Mucosa of rectum (tissue), 2 donors: ENCODE measurements around the gene KLC1.

ENCODE experiments used
- H3K27ac ChIP-seq, 2 donors: one replicate each; pipeline ENCODE4 v1.7.0; 2013; ENCODE audit warnings: inconsistent platforms in 2 of 2, low read depth in 2 of 2, low read length in 2 of 2
- H3K27me3 ChIP-seq, 2 donors: one replicate each; pipeline ENCODE4 v1.7.0; 2013; ENCODE audit warnings: low read length in 2 of 2; ENCODE audit not compliant: control insufficient read depth in 2 of 2, insufficient read depth in 2 of 2
- H3K36me3 ChIP-seq, 2 donors: one replicate each; pipeline ENCODE4 v1.7.0; 2013; ENCODE audit warnings: low read length in 2 of 2; ENCODE audit not compliant: control insufficient read depth in 2 of 2, insufficient read depth in 2 of 2
- H3K4me1 ChIP-seq, 2 donors: one replicate each; pipeline ENCODE4 v1.7.0; 2013; ENCODE audit warnings: low read length in 2 of 2, mild to moderate bottlenecking in 1 of 2; ENCODE audit not compliant: control insufficient read depth in 2 of 2, insufficient read depth in 2 of 2
- H3K4me3 ChIP-seq, 2 donors: one replicate each; pipeline ENCODE4 v1.7.0; 2013; ENCODE audit warnings: low read length in 2 of 2
- H3K9ac ChIP-seq, 2 donors: one replicate each; pipeline ENCODE4 v1.7.0; 2013; ENCODE audit warnings: low read length in 2 of 2, low read depth in 1 of 2, mild to moderate bottlenecking in 1 of 2
- H3K9me3 ChIP-seq, 2 donors: one replicate each; pipeline ENCODE4 v1.7.0; 2013; ENCODE audit warnings: low read length in 2 of 2; ENCODE audit not compliant: control insufficient read depth in 2 of 2
- donor health status: healthy.
- donor health status: Normal muscosa, but diverticular disease.

KLC1 gene

GRCh38 chr14:103732868-103733620 is 104.0 kb downstream of the KLC1 start:
- Histone ChIP-seq H3K9me3 (no peaks in the 10 kb centered on the region), H3K27me3 (no peaks in the 10 kb centered on the region), H3K27ac (no peak overlapping the region), H3K4me3 (no peak overlapping the region), H3K36me3 (peaks cover 56 to 71% of the 10 kb centered on the region in 2 donors), H3K4me1 (no peaks in the 10 kb centered on the region), H3K9ac (no peak overlapping the region)

GRCh38 chr14:103733651-103734050 is 104.6 kb downstream of the KLC1 start:
- no peak overlapping the region for H3K27ac ChIP-seq
- no peaks in the 10 kb centered on the region for H3K27me3 ChIP-seq
- H3K4me3 ChIP-seq = no peak overlapping the region
- no peaks in the 10 kb centered on the region for H3K4me1 ChIP-seq
- no peak overlapping the region for H3K9ac ChIP-seq
- no peaks in the 10 kb centered on the region for H3K9me3 ChIP-seq
- peaks cover 61 to 70% of the 10 kb centered on the region in 2 donors for H3K36me3 ChIP-seq

- H3K9me3 ChIP-seq = no peaks in the 10 kb centered on the region
- no peak overlapping the region for H3K27ac ChIP-seq
- no peaks in the 10 kb centered on the region for H3K4me1 ChIP-seq
- peaks cover 61 to 71% of the 10 kb centered on the region in 2 donors for H3K36me3 ChIP-seq
- H3K27me3 ChIP-seq = no peaks in the 10 kb centered on the region
- no peak overlapping the region for H3K9ac ChIP-seq
- no peak overlapping the region for H3K4me3 ChIP-seq
Observed at GRCh38 chr14:103734081-103734888, 105.3 kb downstream of the KLC1 start.

GRCh38 chr14:103735022-103735421 is 106.0 kb downstream of the KLC1 start:
- Histone ChIP-seq H3K4me1 (no peaks in the 10 kb centered on the region), H3K9me3 (no peaks in the 10 kb centered on the region), H3K27ac (no peak overlapping the region), H3K4me3 (no peak overlapping the region), H3K9ac (no peak overlapping the region), H3K36me3 (peaks cover 64 to 70% of the 10 kb centered on the region in 2 donors), H3K27me3 (no peaks in the 10 kb centered on the region)

GRCh38 chr14:103735439-103735814 is 106.4 kb downstream of the KLC1 start:
- Histone ChIP-seq H3K4me1 (no peaks in the 10 kb centered on the region), H3K27ac (no peak overlapping the region), H3K9me3 (no peaks in the 10 kb centered on the region), H3K27me3 (no peaks in the 10 kb centered on the region), H3K9ac (no peak overlapping the region), H3K36me3 (peaks cover 67 to 68% of the 10 kb centered on the region in 2 donors), H3K4me3 (no peak overlapping the region)

- Histone ChIP-seq H3K4me1 (no peaks in the 10 kb centered on the region), H3K9ac (no peak overlapping the region), H3K36me3 (peaks cover 66 to 70% of the 10 kb centered on the region in 2 donors), H3K9me3 (no peaks in the 10 kb centered on the region), H3K4me3 (no peak overlapping the region), H3K27me3 (no peaks in the 10 kb centered on the region), H3K27ac (no peak overlapping the region)
Observed at GRCh38 chr14:103735815-103736545, 107.0 kb downstream of the KLC1 start.

- Histone ChIP-seq H3K4me1 (no peaks in the 10 kb centered on the region), H3K36me3 (peaks cover 66 to 77% of the 10 kb centered on the region in 2 donors)
Observed at GRCh38 chr14:103736546-103737431, 107.8 kb downstream of the KLC1 start.

GRCh38 chr14:103737432-103738045 is 108.5 kb downstream of the KLC1 start:
- no peaks in the 10 kb centered on the region for H3K27me3 ChIP-seq
- no peak overlapping the region for H3K9ac ChIP-seq
- H3K4me1 ChIP-seq = no peaks in the 10 kb centered on the region
- no peaks in the 10 kb centered on the region for H3K9me3 ChIP-seq
- peaks cover 65 to 78% of the 10 kb centered on the region in 2 donors for H3K36me3 ChIP-seq
- no peak overlapping the region for H3K27ac ChIP-seq
- no peak overlapping the region for H3K4me3 ChIP-seq

More at GRCh38 chr14:103736546-103737431, 107.8 kb downstream of the KLC1 start:
- no peak overlapping the region for H3K27ac ChIP-seq
- H3K4me3 ChIP-seq = no peak overlapping the region
- H3K9me3 ChIP-seq = no peaks in the 10 kb centered on the region
- H3K9ac ChIP-seq = no peak overlapping the region
- H3K27me3 ChIP-seq = no peaks in the 10 kb centered on the region

- Histone ChIP-seq H3K27ac (no peak overlapping the region), H3K4me1 (no peaks in the 10 kb centered on the region), H3K36me3 (peaks cover 59 to 75% of the 10 kb centered on the region in 2 donors)
Observed at GRCh38 chr14:103738166-103738565, 109.2 kb downstream of the KLC1 start.

More at GRCh38 chr14:103738166-103738565, 109.2 kb downstream of the KLC1 start:
- Histone ChIP-seq H3K4me3 (no peak overlapping the region), H3K9ac (no peak overlapping the region), H3K27me3 (no peaks in the 10 kb centered on the region), H3K9me3 (no peaks in the 10 kb centered on the region)
